ENCODE data around the gene TC2N.
"Not testable (repeated sequence)": the region's sequence is repeated elsewhere in the genome, so short reads cannot be mapped to it uniquely, and the experiment has no call there.

The TC2N gene

GRCh38 chr14:91751719-91752118 lies 115.6 kb downstream of the TC2N start:
- no peak for DNase-seq

- DNase-seq, result no peak
Observed at GRCh38 chr14:91750634-91751198, 116.6 kb downstream of the TC2N start.

GRCh38 chr14:91749868-91750267 lies 117.5 kb downstream of the TC2N start:
- DNase-seq, result no peak

GRCh38 chr14:91748049-91748448 lies 119.3 kb downstream of the TC2N start:
- no peak for DNase-seq

- DNase-seq, result no peak
Observed at GRCh38 chr14:91745344-91745743, 122.0 kb downstream of the TC2N start.

- DNase-seq, result no peak
Observed at GRCh38 chr14:91744068-91744480, 123.3 kb downstream of the TC2N start.

GRCh38 chr14:91743305-91743653 lies 124.1 kb downstream of the TC2N start:
- DNase-seq, result no peak

- no peak for DNase-seq
Observed at GRCh38 chr14:91742621-91743304, 124.6 kb downstream of the TC2N start.

GRCh38 chr14:91739867-91740266 lies 127.5 kb downstream of the TC2N start:
- DNase-seq, result not testable (repeated sequence)

- DNase-seq, result no peak
Observed at GRCh38 chr14:91737619-91738018, 129.7 kb downstream of the TC2N start.

GRCh38 chr14:91732859-91733477 lies 134.4 kb downstream of the TC2N start:
- DNase-seq, result no peak

GRCh38 chr14:91732439-91732838 lies 134.9 kb downstream of the TC2N start:
- DNase-seq, result no peak

- DNase-seq, result no peak
Observed at GRCh38 chr14:91731986-91732385, 135.3 kb downstream of the TC2N start, which contains the start of gene CATSPERB. Gene CATSPERB (minus strand): TSS chr14:91732086. CDS start chr14:91729479, 2,607 bp downstream.

GRCh38 chr14:91731018-91731417 lies 136.3 kb downstream of the TC2N start:
- no peak for DNase-seq

GRCh38 chr14:91729756-91730155 lies 137.6 kb downstream of the TC2N start:
- DNase-seq, result no peak

All from NCI-H1694 treated with DMSO at 0.1 percent for 48 hours (cell line).